NB4 (cell line): ENCODE measurements around the gene DGCR8.

Experiments
- DNase-seq: peaks from one replicate; pipeline ENCODE4 v3.0.0; 2010; ENCODE audit warnings: low read depth
- H3K4me3 ChIP-seq: one replicate; pipeline ENCODE4 v1.5.1; 2011; ENCODE audit warnings: mild to moderate bottlenecking, low read depth, low read length, moderate library complexity
- CTCF ChIP-seq: IDR thresholded peaks from one replicate; pipeline ENCODE4 v1.5.1; 2012; ENCODE audit warnings: low read depth, low read length
- MAX ChIP-seq: IDR thresholded peaks from 2 replicates; pipeline ENCODE4 v1.6.1; 2011; ENCODE audit warnings: low read depth, low read length
- MYC ChIP-seq: IDR thresholded peaks from 2 replicates; pipeline ENCODE4 v1.6.1; 2011; ENCODE audit warnings: low read depth, low read length
- POLR2A ChIP-seq: IDR thresholded peaks from 2 replicates; pipeline ENCODE4 v1.6.1; 2011; ENCODE audit warnings: mild to moderate bottlenecking; ENCODE audit not compliant: insufficient read length; ENCODE audit errors: extremely low read depth

The DGCR8 gene

GRCh38 chr22:20055144-20055543, 24.9 kb upstream of the DGCR8 start:
- no peak overlapping the region for H3K4me3 ChIP-seq
- TF ChIP-seq MYC: no peak
- no peak for TF ChIP-seq CTCF
- no peak for TF ChIP-seq MAX
- TF ChIP-seq POLR2A: no peak
- DNase-seq: no peak

- H3K4me3 ChIP-seq: no peak overlapping the region
- DNase-seq: no peak
These were observed 24.4 kb upstream of the DGCR8 start for GRCh38 chr22:20055654-20056053.

GRCh38 chr22:20056161-20056560, 23.9 kb upstream of the DGCR8 start:
- H3K4me3 ChIP-seq: no peak overlapping the region
- no peak for TF ChIP-seq POLR2A
- TF ChIP-seq MYC: no peak
- no peak for TF ChIP-seq MAX
- TF ChIP-seq CTCF: no peak
- DNase-seq: no peak

More at GRCh38 chr22:20055654-20056053, 24.4 kb upstream of the DGCR8 start:
- TF ChIP-seq CTCF (no peak), POLR2A (no peak), MYC (no peak), MAX (no peak)

- no peak for TF ChIP-seq POLR2A
- DNase-seq: no peak
- H3K4me3 ChIP-seq: no peak overlapping the region
These were observed 23.2 kb upstream of the DGCR8 start for GRCh38 chr22:20056696-20057386.

- no peak for DNase-seq
- no peak for TF ChIP-seq POLR2A
- H3K4me3 ChIP-seq: no peak overlapping the region
These were observed 22.3 kb upstream of the DGCR8 start for GRCh38 chr22:20057596-20058268.

- H3K4me3 ChIP-seq: no peak overlapping the region
- no peak for DNase-seq
- TF ChIP-seq CTCF (no peak), POLR2A (no peak), MAX (no peak), MYC (no peak)
These were observed 20.9 kb upstream of the DGCR8 start for GRCh38 chr22:20058989-20059770.
